Measurements from ENCODE around the gene NIN.

Gene NIN

GRCh38 chr14:50792634-50793068 lies 38.3 kb downstream of the NIN start:
- TF ChIP-seq CTCF (IDR thresholded peaks at IDR 0.05; ENCODE audit: insufficient read depth, low read depth, low read length, missing control alignments): no peak
- peak; percentile 71 for DNase-seq (ENCODE audit: low read depth)
- H3K4me3 ChIP-seq (ENCODE audit: low read depth, low read length): peak overlapping the region; percentile 48

GRCh38 chr14:50792051-50792477 lies 38.9 kb downstream of the NIN start:
- H3K4me3 ChIP-seq (ENCODE audit: low read depth, low read length): peak overlapping the region; percentile 48
- TF ChIP-seq CTCF (IDR thresholded peaks at IDR 0.05; ENCODE audit: insufficient read depth, low read depth, low read length, missing control alignments): no peak
- peak; percentile 71 for DNase-seq (ENCODE audit: low read depth)

- TF ChIP-seq CTCF (IDR thresholded peaks at IDR 0.05; ENCODE audit: insufficient read depth, low read depth, low read length, missing control alignments): no peak
- peak overlapping the region; percentile 48 for H3K4me3 ChIP-seq (ENCODE audit: low read depth, low read length)
Measured at GRCh38 chr14:50791201-50791600, 39.8 kb downstream of the NIN start.

GRCh38 chr14:50790589-50790988 lies 40.4 kb downstream of the NIN start:
- TF ChIP-seq CTCF (IDR thresholded peaks at IDR 0.05; ENCODE audit: insufficient read depth, low read depth, low read length, missing control alignments): no peak
- peak overlapping the region; percentile 48 for H3K4me3 ChIP-seq (ENCODE audit: low read depth, low read length)
- peak; percentile 46 for DNase-seq (ENCODE audit: low read depth)

More at GRCh38 chr14:50791201-50791600, 39.8 kb downstream of the NIN start:
- peak; percentile 69 for DNase-seq (ENCODE audit: low read depth)

GRCh38 chr14:50786751-50787464 lies 44.1 kb downstream of the NIN start:
- TF ChIP-seq CTCF (IDR thresholded peaks at IDR 0.05; ENCODE audit: insufficient read depth, low read depth, low read length, missing control alignments): no peak
- peak overlapping the region; percentile 47 for H3K4me3 ChIP-seq (ENCODE audit: low read depth, low read length)
- peak; percentile 56 for DNase-seq (ENCODE audit: low read depth)

- H3K4me3 ChIP-seq (ENCODE audit: low read depth, low read length): no peak overlapping the region
- peak; percentile 42 for DNase-seq (ENCODE audit: low read depth)
- no peak for TF ChIP-seq CTCF (IDR thresholded peaks at IDR 0.05; ENCODE audit: insufficient read depth, low read depth, low read length, missing control alignments)
Measured at GRCh38 chr14:50785457-50786063, 45.4 kb downstream of the NIN start.
